Upper lobe of left lung (tissue), 4 donors: ENCODE data around the gene NPEPPS.

ENCODE experiments used
- POLR2A ChIP-seq, 4 donors: fragments of 450-650 bp; IDR thresholded peaks; one replicate each; pipeline ENCODE4 v1.5.1; 2016 to 2017; ENCODE audit warnings: antibody characterized with exemption in 4 of 4, mild to moderate bottlenecking in 2 of 4
- POLR2AphosphoS5 ChIP-seq, 2 donors: sonication (generic); formaldehyde crosslinking; IDR thresholded peaks; one replicate each; pipeline ENCODE4 v1.5.1; 2017; ENCODE audit warnings: antibody characterized with exemption in 2 of 2
- TF ChIP-seq, protein P1 (sequence below), 6 experiments: fragments of 450-650 bp in 4 of 6; fragments of 200-600 bp in 2 of 6; sonication (generic) in 2 of 6; IDR thresholded peaks; one replicate each; pipeline ENCODE4 v1.5.1; 2016 to 2019; ENCODE audit warnings: antibody characterized with exemption in 6 of 6

DNA sequence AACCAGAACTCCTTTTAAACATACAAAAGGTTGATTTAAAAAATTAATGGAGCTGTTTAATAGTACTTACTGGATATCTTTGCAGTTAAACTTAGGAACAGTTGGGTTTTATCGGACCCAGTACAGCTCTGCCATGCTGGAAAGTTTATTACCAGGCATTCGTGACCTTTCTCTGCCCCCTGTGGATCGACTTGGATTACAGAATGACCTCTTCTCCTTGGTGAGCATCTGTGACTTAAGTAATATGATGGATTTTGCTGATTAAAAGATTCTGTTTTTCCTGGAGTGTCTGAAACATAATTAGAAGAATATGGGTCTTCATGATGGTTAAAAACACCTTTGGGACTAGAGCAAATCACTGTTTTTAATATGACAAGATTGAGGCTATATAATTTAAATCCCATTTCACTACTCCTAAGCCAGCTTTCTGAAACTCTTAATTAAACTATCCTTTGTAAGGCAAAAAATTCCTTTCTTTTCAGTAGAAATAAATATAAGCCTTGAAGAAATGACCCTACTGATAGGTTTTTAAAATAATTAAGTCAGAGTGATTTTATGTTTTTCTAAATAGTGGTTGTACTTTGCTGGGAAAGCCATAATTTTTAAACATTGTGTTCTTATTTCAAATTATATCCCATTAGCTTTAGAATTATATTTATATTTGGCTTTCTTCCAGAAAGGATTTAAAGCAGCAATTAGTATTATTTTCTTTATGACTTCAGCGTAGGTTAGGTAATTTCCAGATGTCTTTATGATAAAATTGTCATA lies 73.1 kb downstream of the NPEPPS start:
- TF ChIP-seq, protein P1, sequence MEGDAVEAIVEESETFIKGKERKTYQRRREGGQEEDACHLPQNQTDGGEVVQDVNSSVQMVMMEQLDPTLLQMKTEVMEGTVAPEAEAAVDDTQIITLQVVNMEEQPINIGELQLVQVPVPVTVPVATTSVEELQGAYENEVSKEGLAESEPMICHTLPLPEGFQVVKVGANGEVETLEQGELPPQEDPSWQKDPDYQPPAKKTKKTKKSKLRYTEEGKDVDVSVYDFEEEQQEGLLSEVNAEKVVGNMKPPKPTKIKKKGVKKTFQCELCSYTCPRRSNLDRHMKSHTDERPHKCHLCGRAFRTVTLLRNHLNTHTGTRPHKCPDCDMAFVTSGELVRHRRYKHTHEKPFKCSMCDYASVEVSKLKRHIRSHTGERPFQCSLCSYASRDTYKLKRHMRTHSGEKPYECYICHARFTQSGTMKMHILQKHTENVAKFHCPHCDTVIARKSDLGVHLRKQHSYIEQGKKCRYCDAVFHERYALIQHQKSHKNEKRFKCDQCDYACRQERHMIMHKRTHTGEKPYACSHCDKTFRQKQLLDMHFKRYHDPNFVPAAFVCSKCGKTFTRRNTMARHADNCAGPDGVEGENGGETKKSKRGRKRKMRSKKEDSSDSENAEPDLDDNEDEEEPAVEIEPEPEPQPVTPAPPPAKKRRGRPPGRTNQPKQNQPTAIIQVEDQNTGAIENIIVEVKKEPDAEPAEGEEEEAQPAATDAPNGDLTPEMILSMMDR (IDR thresholded peaks at IDR 0.05), result no peak
- TF ChIP-seq POLR2A (IDR thresholded peaks at IDR 0.05), result no peak
- TF ChIP-seq POLR2AphosphoS5 (IDR thresholded peaks at IDR 0.05), result no peak
